ENCODE results near the gene RPL9. TPM values are rescaled to one million over a fixed set of nuclear protein-coding genes. Genes with fewer than 3 reads are reported as not detected.

Gene RPL9
- total RNA-seq, 6 experiments from 2014 or later: 1,332 to 1,543 (median 1,424) TPM

DNA sequence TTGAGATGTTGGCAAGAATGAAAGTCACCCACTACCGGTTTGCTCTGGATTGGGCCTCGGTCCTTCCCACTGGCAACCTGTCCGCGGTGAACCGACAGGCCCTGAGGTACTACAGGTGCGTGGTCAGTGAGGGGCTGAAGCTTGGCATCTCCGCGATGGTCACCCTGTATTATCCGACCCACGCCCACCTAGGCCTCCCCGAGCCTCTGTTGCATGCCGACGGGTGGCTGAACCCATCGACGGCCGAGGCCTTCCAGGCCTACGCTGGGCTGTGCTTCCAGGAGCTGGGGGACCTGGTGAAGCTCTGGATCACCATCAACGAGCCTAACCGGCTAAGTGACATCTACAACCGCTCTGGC is 12.3 kb downstream of the RPL9 start:
- H3K36me3 Mint-ChIP-seq (ENCODE audit: low read depth): peaks cover 22% of the 10 kb centered on the region
- no peak for DNase-seq
- H3K4me1 Mint-ChIP-seq (ENCODE audit: low read depth): peaks cover 6% of the 10 kb centered on the region; the same call in 1 of the 2 replicates
- no peak overlapping the region for H3K4me3 Mint-ChIP-seq
- peaks cover 2% of the 10 kb centered on the region for H3K27me3 Mint-ChIP-seq (ENCODE audit: insufficient read depth)
- H3K27ac Mint-ChIP-seq: no peak overlapping the region
- TF ChIP-seq, protein P1, sequence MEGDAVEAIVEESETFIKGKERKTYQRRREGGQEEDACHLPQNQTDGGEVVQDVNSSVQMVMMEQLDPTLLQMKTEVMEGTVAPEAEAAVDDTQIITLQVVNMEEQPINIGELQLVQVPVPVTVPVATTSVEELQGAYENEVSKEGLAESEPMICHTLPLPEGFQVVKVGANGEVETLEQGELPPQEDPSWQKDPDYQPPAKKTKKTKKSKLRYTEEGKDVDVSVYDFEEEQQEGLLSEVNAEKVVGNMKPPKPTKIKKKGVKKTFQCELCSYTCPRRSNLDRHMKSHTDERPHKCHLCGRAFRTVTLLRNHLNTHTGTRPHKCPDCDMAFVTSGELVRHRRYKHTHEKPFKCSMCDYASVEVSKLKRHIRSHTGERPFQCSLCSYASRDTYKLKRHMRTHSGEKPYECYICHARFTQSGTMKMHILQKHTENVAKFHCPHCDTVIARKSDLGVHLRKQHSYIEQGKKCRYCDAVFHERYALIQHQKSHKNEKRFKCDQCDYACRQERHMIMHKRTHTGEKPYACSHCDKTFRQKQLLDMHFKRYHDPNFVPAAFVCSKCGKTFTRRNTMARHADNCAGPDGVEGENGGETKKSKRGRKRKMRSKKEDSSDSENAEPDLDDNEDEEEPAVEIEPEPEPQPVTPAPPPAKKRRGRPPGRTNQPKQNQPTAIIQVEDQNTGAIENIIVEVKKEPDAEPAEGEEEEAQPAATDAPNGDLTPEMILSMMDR (IDR thresholded peaks at IDR 0.05): no peak
- H3K9me3 Mint-ChIP-seq: no peaks in the 10 kb centered on the region

DNA sequence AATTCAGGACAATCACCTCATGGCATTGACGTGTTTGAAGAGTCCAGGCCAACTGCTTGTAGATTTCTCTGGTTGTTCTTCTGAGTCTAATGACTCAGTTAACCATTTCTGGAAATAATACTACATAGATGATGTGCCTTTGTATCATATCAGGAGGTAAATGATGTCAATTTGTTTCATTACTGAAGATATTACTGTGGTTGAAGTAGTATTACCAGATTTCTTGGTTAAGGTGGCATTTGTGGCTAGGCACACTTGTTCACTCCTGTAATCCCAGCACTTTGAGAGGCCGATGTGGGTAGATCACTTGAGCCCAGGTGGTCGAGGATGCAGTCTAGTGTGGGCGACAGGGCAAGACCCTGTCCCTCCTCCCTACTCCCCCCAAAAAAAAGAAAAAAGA is 15.7 kb downstream of the RPL9 start:
- H3K27ac Mint-ChIP-seq: no peak overlapping the region
- DNase-seq: no peak
- H3K4me3 Mint-ChIP-seq: no peak overlapping the region

DNA sequence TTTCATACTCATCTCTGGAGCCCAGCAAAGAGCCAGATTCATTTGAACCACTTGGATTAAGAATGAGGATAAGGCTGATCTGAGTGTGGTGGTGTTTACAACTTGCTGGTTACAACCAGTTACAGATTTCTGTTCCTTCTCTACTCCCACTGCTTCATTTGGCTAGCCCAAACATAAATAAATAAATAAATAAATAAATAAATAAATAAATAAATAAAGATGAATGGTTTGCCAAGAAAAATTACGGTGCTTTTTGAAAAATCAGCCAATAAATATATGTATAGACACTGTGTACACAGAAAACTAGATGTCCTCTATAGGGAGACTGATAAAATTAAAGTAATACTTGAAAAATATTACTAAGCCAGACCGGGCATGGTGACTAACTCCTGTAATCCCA is 17.1 kb downstream of the RPL9 start:
- no peak overlapping the region for H3K27ac Mint-ChIP-seq
- no peaks in the 10 kb centered on the region for H3K9me3 Mint-ChIP-seq
- no peak for DNase-seq
- no peaks in the 10 kb centered on the region for H3K36me3 Mint-ChIP-seq (ENCODE audit: low read depth)
- no peaks in the 10 kb centered on the region for H3K4me1 Mint-ChIP-seq (ENCODE audit: low read depth)
- no peak overlapping the region for H3K4me3 Mint-ChIP-seq
- TF ChIP-seq, protein P1 (IDR thresholded peaks at IDR 0.05): no peak
- peaks cover 15% of the 10 kb centered on the region for H3K27me3 Mint-ChIP-seq (ENCODE audit: insufficient read depth)

More for the DNA sequence above, 15.7 kb downstream of the RPL9 start:
- Mint-ChIP-seq H3K27me3 (ENCODE audit: insufficient read depth) (peaks cover 9% of the 10 kb centered on the region), H3K4me1 (ENCODE audit: low read depth) (no peaks in the 10 kb centered on the region), H3K36me3 (ENCODE audit: low read depth) (peaks cover 4% of the 10 kb centered on the region; the same call in 1 of the 2 replicates), H3K9me3 (no peaks in the 10 kb centered on the region)
- TF ChIP-seq, protein P1 (IDR thresholded peaks at IDR 0.05): no peak

DNA sequence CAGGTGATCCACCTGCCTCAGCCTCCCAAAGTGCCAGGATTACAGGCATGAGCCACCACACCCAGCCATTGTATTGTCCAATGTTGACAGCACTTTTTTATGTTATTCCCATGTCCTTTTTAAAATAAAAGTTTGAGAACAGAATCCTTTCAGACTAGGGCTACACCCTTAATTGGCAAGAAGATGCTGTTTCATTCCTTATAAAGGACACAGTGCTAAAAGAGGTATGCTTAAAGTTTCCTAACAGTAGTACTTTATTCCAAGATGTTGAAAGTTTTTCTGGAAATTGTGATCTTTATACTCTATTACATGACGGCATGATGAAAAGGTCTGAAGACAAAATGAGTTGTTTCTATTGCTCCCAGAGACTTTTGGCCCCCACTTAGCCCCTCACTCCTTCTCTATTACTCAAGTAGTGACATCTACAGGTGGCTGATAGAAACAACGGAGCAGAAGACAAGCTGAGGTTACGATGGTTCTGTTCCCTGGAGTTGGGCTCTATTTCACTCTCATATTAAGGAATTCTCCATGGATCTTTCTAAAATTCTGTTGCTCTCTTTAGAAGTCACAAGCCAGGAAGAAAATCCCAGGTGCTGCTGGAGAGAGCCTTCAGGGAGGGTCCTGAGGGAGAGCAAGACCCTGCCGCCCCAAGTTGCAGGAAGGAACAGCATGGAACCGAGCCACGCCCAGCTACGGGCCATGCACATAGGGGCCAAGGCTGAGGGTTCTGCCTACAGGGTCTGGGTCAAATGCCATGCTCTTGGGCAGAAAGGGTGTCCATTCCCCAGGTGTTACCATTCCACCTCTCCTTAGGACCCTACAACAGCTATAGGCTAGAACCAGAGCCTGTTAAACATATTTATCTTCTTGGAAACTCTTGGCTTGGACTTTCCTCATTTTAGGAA is 22.8 kb downstream of the RPL9 start:
- Mint-ChIP-seq H3K36me3 (ENCODE audit: low read depth) (no peaks in the 10 kb centered on the region), H3K4me1 (ENCODE audit: low read depth) (no peaks in the 10 kb centered on the region), H3K27me3 (ENCODE audit: insufficient read depth) (peaks cover 20% of the 10 kb centered on the region), H3K27ac (no peak overlapping the region), H3K9me3 (no peaks in the 10 kb centered on the region), H3K4me3 (no peak overlapping the region)
- no peak for DNase-seq
- TF ChIP-seq, protein P1 (IDR thresholded peaks at IDR 0.05): peak; percentile 34

DNA sequence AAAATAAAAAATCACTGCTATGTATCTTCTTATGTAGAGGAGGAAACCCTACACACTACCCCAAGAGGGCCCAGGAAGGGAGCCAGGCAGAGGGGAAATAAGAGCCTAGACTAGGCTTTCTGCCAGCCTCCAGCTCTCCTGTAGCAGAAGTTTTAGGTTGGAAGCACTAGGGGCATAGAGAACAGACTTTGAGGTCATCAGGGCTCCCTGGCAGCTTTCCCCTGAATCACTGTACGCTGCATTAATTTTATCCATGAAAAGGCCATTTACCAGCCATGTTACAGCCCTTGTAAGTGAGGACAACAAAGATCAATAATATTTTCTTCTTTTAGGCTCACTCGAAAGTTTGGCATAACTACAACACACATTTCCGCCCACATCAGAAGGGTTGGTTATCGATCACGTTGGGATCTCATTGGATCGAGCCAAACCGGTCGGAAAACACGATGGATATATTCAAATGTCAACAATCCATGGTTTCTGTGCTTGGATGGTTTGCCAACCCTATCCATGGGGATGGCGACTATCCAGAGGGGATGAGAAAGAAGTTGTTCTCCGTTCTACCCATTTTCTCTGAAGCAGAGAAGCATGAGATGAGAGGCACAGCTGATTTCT is 24.7 kb downstream of the RPL9 start:
- no peak overlapping the region for H3K27ac Mint-ChIP-seq
- DNase-seq: no peak
- H3K27me3 Mint-ChIP-seq (ENCODE audit: insufficient read depth): peaks cover 15% of the 10 kb centered on the region
- TF ChIP-seq, protein P1 (IDR thresholded peaks at IDR 0.05): no peak
- no peak overlapping the region for H3K4me3 Mint-ChIP-seq
- H3K36me3 Mint-ChIP-seq (ENCODE audit: low read depth): no peaks in the 10 kb centered on the region
- H3K9me3 Mint-ChIP-seq: no peaks in the 10 kb centered on the region
- no peaks in the 10 kb centered on the region for H3K4me1 Mint-ChIP-seq (ENCODE audit: low read depth)

Measured in HFFc6 (cell line).